NCI-H1105 (cell line): Measurements from ENCODE around the gene GRHPR.

Source experiments
- DNase-seq: peaks from one replicate; lab custom pipeline; 2025; lab: John Stamatoyannopoulos, UW

Gene GRHPR

DNA sequence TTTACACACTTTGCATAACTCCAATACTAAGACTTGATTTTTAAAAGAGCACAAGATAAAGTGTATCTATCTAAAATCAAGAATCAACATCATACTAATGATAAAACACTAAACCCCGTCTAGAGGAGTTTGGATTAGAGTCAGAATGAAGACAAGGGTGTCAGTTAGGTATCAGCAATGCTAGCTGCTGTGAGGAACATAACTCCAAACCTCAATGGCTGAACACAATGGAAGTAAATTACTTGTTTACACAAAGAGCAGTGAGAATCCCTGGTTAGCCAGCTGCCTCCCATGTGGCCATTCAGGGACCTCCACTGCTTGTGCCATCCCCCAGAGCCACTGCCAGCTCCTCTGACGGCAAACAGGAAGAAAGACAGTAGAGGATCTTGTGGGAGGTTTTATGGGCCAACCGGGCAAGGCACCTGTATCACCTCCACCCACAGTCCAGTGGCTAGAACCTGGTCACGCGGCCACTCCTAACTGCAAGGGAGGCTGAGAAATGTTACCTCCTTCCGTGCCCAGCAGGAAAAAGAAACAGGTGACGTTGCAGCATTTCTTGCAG is 24.0 kb upstream of the GRHPR start:
- DNase-seq = no peak

DNA sequence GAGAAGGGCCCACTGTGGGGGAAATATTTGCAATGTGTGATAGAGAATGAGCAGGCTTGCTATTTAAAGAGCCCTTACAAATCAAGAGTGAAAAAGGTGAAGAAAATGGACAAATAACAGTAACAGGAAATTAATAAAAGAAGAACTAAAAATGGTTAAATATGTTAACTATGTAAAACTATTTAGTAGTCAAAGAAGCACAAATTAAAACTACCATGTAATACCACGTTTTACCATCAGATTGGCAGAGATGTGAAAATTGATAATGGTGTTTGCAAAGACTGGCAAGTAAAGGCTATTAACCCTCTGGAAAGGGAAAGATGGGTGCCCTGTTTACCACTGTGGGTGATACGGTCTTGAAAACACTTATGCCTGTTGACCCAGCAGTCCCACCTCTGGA is 23.2 kb upstream of the GRHPR start:
- DNase-seq = no peak

DNA sequence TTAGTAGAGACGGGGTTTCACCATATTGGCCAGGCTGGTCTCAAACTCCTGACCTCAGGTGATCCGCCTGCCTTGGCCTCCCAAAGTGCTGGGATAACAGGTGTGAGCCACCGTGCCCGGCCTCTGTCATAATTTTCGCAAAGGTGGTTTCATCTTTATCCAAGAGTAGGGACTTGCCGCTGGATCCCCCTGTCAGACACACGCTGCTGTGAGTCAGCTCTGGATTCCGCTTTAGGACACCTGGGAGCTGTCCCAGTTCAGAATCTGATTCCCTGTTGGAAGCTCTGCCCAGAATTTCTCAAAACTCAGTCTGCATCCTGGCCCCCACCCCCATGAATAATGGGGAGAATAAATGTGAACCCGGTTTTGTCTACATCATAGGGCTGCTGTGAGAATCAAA is 17.9 kb upstream of the GRHPR start:
- no peak for DNase-seq

DNA sequence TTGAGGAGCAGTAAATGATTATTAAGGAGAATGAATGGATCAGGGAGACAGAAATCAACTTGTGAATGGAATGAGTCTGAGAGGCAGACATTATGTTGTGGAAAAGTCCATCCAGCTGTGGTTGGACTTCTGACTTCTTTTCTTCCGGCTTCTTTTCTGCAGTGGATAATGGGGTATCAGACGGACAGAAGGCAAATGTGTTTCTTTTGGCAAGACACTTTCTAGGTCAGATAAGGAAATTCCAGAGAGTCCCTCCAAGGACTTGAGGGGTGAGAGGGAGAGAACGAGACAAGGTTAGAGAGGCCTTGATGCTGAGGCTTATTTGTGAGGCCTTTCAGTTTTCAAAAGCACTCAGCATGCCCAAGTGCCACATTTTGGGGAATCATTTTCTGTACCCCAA is 17.1 kb upstream of the GRHPR start:
- DNase-seq = no peak

DNA sequence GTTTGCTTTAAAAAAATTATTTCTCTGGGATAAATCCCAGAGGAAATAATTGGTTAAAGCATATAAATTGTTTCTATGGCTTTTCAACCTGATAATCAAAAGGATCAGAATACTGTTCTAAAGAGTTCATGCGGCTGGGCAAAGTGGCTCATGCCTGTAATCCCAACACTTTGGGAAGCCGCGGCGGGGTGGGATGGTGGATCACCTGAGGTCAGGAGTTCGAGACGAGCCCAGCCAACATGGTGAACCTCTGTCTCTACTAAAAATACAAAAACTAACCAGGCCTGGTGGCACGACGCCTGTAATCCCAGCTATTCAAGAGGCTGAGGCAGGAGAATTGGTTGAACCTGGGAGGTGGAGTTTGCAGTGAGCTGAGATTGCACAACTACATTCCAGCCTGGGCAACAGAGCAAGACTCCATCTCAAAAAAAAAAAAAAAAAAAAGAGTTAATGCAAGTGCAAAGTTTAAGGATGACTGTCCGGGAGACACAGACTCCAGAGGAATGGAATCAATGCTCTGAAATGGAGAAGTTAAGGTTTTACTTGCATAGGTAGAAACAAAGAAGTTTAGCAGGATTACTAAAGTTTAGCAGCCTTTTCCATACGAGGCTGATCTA is 16.6 kb upstream of the GRHPR start:
- no peak for DNase-seq

DNA sequence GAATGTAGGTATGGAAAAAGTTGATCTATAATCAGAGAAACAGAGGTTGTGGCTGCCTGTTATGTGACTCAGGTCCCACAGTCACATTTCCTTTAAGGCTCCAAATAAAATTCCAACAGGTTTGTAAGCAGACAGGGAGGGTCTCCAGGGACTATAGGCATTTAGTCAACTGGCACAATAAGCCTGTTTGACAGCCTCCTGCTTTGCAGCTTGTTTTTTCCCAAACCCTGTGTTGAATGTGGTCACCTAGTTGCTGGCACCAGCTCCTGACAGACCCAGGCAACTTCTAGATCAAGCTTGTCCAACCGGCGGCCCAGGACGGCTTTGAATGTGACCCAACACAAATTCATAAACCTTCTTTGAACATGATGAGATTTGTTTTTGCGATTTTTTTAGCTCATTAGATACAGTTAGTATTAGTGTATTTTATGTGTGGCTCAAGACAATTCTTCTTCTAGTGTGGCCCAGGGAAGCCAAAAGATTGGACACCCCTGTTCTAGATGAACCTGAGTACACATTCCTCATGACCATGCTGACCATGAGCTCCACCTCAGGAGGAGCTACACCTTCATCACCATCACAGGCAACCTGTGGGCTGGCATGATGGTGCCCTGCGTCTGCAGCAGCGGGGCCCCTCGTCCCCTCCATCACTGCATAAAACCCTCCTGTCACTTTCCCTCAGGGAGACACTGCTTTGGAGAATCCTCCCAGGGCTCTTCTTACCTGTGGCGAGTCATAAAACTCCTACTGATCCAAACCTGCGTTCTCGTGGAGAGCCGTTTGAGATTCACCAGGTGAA is 15.7 kb upstream of the GRHPR start:
- no peak for DNase-seq

DNA sequence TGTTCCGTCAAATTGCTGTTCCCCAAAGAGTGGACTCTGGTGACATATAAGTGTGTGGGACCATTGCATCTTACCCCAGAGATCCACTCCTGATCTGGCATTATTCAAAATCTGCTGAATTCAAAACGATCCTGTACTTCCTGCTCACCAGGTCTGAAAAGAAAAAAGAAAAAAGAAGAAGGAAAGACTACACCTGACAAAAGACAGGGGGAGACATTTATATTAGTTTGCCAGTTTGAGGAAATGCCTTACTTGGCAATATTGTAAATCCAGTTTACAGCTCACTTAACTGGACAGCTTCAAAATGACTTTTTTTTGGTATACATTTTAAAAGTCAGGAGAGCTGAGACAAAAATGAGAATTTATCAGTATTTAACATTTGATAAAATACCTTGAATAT is 15.0 kb upstream of the GRHPR start:
- DNase-seq = no peak

DNA sequence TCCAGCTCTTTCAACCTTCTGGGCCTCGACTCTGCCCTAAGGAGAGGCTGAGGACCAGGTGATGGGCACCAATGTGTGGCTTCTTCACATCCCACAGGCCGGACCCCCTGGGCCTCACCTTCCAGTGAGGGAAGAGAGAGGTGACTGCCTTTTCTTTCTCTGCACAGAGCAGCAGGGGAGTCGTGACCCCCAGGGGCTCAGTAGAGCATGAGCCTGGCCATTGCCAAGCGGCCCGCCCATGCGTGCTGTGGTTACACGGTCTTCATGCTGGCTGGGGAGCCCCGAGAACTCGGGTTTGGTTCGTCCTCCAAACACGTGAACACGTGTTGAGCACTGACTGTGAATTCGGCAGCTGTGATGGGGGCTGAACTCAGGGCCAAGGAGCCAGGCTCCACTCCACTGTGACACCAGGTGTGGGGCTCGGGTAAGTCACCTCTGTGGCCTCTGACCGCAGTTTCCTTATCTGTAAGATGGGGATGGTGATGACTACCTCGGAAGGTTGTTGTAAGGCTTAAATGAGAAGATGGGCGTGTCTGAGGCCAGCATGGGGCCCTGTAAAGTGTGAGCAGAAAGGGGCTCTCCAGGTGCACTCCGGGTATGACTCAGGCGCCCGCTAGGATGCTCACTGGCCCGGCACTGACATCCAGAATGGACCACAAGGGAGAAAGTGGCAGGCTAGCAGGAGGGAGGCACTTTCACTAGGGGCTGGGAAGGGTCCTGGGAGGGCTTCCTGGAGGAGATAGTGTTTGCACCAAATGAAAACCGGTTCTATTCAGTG is 13.4 kb upstream of the GRHPR start:
- DNase-seq = no peak

DNA sequence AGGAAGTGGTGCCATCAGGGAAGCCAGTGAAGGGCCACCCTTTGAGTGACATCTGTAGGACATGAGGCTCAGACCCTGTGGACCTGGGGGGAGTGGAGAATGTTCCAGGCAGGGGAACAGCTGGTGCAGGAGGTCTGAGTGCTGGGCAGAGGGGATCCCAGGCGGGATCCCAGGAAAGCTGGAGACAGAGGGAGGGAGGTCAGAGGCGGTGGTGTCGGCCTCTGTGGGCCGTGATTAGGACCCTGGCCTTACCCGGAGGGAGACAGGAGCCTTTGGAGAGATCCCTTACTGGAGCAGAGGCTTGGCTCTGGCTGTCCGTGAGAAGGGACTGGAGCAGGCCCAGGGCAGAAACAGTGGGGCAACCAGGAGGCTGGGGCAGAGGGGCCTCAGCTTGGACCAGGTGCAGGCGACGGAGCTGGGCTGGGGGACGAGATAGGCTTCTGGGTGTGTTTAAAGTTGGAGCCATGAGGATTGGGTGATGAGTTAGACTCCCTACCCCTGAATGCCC is 12.1 kb upstream of the GRHPR start:
- no peak for DNase-seq

DNA sequence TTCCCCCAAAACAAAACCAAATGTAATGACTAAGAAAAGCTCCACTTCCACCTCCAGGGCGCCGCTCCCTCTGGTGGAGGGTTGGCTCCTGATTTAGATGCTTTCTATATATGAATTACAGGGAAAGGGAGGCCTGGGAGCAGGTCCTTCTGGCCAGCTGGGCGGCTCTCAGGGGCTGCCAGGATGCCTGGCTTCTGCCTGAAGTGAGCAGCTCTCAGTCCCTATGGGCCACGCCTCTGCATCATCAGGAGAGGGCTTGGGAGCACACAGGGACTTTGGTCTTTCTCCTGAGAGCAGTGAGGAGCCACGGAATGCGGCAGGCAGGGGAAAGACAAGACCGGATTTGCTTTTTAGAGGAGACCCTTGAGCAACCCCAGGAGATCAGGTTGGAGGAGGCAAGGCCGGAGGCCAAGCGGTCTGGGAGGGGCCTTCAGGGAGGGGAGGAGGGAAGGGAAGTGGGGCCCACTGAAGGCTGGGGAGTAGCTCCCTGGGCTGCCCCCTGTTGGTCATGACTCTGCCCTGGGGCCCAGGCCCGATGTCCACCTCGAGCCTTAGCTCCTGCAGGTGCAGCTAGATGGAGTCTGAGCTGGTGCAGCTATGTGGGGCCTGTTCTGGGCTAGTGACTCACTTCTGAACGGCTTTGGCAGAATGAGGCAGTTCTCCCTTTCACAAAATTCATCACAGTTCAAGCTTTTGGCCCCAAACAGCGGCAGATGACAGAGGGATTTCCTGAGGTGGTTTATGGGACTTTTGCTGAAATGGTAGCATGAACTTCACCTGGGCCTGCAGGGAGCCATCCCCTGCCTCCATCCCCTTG is 11.3 kb upstream of the GRHPR start:
- no peak for DNase-seq

DNA sequence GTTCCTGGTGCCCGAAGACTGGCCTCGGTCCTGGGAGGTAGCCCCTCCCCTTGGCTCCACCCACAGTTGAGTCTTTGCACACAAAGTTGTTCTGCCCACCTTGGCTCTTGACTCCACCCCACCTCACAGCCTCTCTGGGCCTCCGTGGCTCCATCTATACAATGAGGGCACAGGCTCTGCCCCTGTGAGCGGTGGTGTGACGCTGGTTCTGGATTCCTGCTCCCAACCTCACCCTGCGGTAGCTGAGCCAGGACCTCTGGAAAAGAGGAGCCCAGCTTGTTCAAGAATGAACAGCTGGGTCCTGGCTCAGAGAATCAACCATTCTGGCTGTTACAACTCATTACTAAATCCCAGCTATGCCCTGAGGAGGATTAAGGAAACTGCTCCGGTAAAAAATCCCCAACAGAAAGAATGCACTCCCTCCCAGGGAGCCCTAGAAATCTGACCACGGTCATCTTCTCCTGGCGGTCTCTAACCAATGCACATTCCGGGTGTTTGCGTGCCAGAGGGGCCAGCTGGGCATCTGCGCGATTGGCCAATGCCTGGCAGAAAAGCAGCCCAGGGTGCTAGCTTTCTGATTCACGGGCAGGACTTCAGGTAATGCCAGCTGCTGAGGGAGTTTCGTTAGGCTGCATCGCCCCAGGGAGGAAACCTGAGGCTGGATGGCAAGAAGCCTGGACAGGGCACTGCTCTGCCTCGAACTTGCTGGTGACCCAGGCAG is 9.9 kb upstream of the GRHPR start:
- DNase-seq = no peak

DNA sequence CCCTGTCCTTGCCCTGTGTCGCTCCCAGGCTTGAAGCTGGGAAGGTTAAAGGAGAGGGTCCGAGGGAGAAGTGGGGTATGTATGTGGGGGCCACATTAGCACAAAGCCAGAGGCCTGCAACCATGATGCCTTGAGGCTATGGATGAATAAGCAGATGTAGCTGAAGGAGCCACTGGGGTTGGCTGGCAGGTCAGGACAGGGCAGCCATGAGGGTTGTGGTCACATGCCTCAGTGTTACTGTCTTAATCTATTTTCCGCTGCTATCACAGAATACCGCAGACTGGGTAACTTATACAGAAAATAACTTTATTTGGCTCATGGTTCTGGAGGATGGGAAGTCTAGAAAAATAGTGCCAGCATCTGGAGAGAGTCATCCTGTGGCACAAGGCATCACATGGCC is 9.2 kb upstream of the GRHPR start:
- no peak for DNase-seq

DNA sequence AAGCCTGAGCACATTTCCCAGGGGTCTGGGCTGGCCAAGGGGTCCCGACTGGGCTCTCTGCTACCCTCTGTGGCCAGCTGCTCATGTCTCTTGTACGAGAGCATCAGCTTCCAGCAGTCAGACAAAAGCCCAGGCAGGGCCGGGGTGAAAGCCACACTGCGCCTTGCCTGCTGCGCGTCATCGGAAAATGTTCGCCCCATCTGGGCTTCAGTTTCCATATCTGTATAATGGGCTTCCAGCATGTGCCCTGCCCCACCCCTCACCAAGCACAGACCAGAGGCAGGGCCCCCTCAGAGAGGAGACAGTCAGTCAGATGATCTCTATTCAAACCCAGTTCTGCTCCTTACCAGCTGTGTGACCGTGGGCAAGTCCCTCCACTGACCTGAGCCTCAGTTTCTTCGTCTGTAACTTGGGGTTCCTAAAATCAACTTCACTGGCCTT is 8.0 kb upstream of the GRHPR start:
- DNase-seq = no peak

DNA sequence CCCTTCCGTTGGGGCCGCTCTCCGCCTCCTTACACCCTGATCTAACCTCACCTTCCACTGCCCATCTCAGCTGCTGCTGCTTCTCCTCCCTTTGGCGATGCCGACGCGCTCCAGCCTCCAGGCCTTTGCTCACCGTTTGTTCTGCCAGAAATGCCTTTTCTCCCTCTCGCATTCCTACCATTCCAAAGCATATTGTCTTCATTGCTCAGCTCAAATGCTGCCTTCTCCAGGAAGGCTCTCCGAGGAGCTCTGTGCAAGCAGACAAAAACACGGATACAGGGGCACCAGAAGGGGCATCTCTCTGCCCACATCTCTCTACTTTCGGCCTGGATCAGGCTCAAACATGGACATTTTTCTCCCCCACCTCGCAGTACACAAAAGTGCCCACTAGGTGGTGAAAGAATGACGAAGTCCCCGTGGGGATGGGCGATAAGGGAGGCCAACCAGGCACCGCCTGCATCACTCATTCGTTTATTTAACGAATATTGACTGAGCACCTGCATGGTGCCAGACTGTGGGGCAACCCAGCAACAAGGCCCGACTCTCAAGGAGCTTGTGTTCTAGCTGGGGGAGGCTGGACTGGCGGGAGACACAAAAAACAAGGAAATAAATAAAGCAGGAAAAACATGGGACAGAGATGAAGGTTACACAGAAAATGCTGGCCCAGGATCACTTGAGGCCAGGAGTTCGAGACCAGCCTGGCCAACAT is 7.3 kb upstream of the GRHPR start:
- peak; percentile 55 for DNase-seq

DNA sequence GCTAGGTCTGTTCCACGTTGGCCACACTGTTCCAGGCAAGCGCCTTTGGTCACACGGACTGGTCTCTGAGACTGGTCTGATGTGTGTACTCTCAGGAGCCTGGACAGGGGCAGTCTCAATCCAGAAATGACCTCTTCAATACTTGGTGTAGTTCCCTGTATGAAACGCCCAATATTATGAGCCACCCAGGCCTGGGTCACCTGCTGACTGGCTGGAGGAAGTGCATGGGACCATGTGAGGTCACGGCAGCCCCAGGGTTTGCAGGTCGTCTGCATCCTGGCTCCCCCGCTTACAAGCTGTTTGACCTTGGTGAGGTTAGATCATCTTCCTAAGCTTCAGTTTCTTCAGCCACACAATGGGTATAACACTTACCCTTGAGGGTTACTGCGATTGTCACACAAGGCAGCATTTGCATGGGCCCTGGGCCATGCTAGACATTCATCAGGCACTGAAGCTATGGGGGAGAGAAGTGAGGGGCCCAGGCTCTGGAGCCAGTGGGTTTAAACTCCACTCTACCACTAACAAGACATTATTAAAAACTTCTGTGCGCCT is 5.2 kb upstream of the GRHPR start:
- no peak for DNase-seq

DNA sequence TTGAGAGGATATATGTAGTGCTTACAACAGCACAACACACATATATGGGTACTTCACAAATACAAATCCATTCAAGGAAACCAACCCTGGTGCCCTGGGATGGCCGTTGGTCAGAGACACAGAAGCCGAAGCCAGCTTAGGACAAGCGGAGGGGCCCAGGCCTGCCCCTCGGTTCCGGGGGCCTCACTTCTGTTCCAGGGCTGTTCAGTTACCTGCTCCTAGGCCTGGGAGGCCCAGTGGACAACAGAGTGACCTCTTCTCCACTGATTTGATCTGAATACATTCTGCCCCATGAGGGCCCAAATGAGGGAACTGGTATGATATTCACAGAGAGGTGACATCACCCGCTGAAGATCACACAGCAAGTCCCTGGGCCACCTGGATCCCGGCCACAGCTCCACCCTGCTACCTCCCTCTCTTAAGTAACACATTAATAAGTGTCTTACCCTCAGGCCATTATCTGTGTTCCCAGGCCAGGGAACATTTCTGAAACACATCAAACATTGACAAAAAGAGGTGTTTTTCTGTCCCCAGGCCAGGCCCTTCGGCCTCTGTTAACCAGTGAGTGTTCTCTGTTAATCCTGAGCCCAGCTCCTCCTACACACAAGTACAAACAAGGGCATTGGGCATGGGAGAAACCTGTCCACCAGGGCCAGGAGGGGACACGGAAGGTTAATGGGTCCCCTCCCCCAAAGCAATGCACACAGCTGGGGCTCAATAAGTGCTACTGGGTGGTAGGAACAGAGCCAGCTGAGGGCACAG is 4.5 kb upstream of the GRHPR start:
- DNase-seq = no peak

DNA sequence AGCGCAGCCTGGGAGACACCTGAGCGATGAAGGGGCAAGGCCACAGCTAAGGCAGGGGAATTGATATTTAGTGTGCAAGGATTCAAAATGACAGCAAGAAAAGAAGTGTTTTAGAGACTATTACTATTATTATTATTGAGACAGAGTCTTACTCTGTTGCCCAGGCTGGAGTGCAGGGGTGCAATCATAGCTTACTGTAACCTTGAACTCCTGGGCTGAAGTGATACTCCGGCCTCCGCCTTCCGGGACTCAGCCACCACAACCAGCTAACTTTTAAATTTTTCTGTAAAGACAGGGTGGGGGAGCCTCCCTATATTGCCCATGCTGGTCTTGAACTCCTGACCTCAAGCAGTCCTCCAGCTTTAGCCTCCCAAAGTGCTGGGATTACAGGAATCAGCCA is 3.3 kb upstream of the GRHPR start:
- DNase-seq = no peak

DNA sequence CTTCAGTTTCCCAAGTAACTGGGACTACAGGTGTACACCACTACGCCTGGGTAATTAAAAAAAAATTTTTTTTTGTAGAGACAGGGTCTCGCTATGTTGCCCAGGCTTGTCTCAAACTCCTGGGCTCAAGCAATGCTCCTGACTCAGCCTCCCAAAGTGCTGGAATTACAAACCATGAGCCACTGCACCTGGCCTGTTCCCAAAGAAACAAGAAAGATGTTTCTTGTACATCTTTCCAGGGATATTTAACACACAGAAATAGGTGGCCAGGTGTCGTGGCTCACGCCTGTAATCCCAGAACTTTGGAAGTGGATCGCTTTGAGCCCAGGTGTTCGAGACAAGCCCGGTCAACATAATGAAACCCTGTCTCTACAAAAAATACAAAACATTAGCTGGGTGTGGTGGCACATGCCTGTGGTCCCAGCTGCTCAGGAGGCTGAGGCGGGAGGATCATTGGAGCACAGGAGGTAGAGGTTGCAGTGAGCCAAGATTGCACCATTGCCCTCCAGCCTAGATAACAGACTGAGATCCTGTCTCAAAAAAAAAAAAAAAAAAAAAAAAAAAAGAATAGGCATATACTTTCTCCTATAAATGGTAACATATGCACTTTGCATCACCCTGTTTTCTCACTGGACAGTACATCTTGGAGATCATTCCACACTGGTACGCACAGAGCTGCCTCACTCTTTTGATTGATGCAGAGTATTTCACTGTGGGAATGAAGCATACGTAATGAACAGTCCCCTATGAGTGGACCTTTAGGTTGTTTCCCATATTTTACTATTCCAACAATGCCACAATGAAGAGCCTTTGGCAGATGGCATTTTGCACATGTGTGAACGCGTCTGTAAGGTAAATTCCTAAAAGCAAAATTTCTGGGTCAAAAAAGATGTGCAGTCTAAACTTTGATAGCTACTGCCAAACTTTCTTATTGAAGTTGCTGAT is 2.0 kb upstream of the GRHPR start:
- DNase-seq = no peak
